Pericardium fibroblast (primary cell): Measurements from ENCODE around the gene EPB41L5. TPM values are rescaled to one million over a fixed set of nuclear protein-coding genes. Genes with fewer than 3 reads are reported as not detected.

ENCODE experiments used
- total RNA-seq: library from RNA; depleted of rRNA; stranded (reverse); fragments of >200 nt; gene quantifications from 2 replicates; pipeline ENCODE4 v1.2.3, GENCODE V29; 2015

Gene EPB41L5
- 7.7 and 18.4 TPM in 2 replicates for total RNA-seq

DNA sequence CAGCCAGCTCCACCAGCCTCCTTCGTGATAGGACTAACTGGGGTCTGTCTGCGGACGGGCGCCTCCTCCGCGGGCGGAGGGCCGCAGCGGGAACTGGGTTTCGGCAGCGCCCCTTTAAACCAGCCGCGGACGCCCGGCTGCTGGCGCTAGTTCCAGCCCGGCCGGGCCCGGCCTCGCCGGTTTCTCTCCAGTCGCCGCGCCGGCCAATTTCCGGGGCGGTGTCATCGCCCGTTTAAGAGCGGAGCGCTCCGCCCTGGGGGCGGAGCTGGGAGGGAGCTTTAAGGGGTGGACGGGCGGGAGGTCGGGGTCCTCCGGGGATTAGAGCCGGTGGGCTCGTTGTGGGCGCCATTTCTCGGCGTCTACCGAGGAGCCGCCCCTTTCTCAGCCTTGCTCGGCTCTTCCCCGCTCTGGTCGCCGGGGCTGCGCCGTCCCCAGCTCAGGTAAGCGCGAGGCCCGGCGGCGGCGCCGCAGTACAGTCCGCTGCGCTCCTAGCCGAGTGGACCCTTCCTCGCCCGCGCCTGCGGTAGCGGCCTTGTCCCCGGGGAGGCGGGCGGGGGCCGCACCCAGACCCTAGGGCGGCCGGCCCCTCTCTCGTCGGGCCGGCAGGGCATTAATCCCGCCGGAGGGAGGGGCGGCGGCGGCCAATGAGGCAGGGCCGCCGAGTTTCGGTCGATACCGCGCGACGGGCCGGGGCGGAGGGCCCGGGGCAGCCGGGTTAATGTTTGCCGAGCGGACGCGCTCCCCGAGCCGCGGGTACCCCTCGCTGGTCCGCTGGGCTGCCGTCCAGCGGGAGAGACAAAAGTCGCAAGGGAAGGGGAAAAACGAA lies at the start of gene EPB41L5:
Gene EPB41L5, plus strand, starts transcription at position 307 of the 826 bp plus-strand sequence. CDS start 6,008 bp downstream, outside the sequence.

DNA sequence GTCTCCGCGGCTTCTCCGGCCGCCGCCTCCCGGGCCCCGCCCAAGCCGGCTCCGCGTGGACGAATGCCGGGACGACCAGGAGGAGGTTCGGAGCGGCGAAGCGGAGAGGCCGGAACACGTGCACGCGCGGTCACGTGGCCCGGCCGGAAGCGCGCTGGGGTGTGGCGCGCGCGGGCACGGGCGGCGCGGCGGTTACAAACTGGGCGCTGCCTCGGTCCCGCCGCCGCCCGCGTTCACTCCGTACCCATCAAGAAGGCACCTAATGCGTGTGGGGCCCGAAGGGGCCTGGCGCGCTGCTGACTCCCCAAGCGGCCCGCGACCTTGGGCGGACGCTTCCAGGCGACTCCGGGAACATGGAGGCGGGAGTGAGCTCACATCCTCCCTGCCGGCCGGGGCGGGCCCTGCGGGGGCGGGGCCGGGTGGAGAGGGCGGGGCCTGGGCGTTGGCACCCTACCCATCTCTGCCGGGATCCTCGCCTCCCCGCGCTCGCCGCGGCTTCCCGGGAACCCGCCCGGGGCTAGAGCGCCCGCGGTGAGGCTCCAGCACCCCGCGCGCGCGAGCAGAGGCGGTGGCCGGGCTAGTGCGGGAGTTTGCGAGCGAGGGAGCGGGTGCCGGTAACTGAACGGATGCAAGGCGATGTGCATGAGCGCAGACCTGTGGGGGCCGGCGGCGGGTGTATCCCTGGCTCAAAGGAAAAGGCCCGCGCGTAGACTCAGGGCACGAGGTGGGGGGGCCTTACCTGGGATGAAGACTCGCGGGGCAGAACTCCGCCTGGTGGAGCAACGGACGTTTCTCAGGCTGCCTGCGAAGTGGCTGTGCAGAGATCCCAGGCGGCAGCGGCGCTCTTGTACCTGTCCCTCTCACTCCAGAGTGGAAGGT lies 210.4 kb downstream of the EPB41L5 start, which contains the start of gene TMEM185B:
Gene TMEM185B, minus strand, starts transcription at position 367 of the 879 bp plus-strand sequence. CDS start 424 bp downstream, outside the sequence.

Other genes starting within 250 kb of the EPB41L5 start
- gene TMEM185B, start 210.3 kb downstream of the EPB41L5 start, total RNA-seq = 25.9 and 26.5 TPM in 2 replicates
- 35.8 and 37.9 TPM in 2 replicates for gene RALB, start 239.8 kb downstream of the EPB41L5 start, total RNA-seq